Lung (tissue), 12 donors: Measurements from ENCODE around the gene LRP3. TPM values are rescaled to one million over a fixed set of nuclear protein-coding genes. Genes with fewer than 3 reads are reported as not detected.

Experiments
- ATAC-seq: fragments of 200-7000 bp; cut with Tn5 transposase; one replicate; pipeline ENCODE4 v1.9.1; 2020; ENCODE audit warnings: moderate number of reproducible peaks; ENCODE audit not compliant: insufficient read depth, low FRiP score
- DNase-seq, 3 donors: peaks; one replicate each; pipeline ENCODE4 v3.0.0-alpha.2; 2013 to 2017
- H3K27ac ChIP-seq, 2 donors: one replicate each; pipeline ENCODE4 v1.5.1; 2013; ENCODE audit warnings: mild to moderate bottlenecking in 2 of 2, moderate library complexity in 2 of 2, control low read depth in 1 of 2, inconsistent platforms in 1 of 2, low read depth in 1 of 2, low read length in 1 of 2
- H3K27me3 ChIP-seq, 3 donors: one replicate each; pipeline ENCODE4 v1.5.1; 2013; ENCODE audit warnings: low read length in 2 of 3; ENCODE audit not compliant: control insufficient read depth in 3 of 3, insufficient read depth in 3 of 3
- H3K36me3 ChIP-seq, 4 donors: one replicate each; pipeline ENCODE4 v1.5.1; 2013; ENCODE audit warnings: low read length in 4 of 4, mild to moderate bottlenecking in 1 of 4, moderate library complexity in 1 of 4; ENCODE audit not compliant: control insufficient read depth in 4 of 4, insufficient read depth in 4 of 4
- H3K4me1 ChIP-seq, 5 donors: one replicate each; pipeline ENCODE4 v1.5.1; 2013; ENCODE audit warnings: low read length in 5 of 5, mild to moderate bottlenecking in 2 of 5, moderate library complexity in 1 of 5; ENCODE audit not compliant: control insufficient read depth in 5 of 5, insufficient read depth in 5 of 5
- H3K4me3 ChIP-seq: one replicate; pipeline ENCODE4 v1.5.1; 2013; ENCODE audit warnings: mild to moderate bottlenecking, control low read depth, moderate library complexity
- H3K9ac ChIP-seq, 2 donors: one replicate each; pipeline ENCODE4 v1.5.1; 2013; ENCODE audit warnings: low read length in 2 of 2, control low read depth in 1 of 2; ENCODE audit not compliant: insufficient read depth in 1 of 2
- H3K9me3 ChIP-seq, 4 donors: one replicate each; pipeline ENCODE4 v1.5.1; 2013; ENCODE audit warnings: low read length in 3 of 4, mild to moderate bottlenecking in 1 of 4, moderate library complexity in 1 of 4; ENCODE audit not compliant: control insufficient read depth in 4 of 4, insufficient read depth in 3 of 4
- CTCF ChIP-seq: IDR thresholded peaks from 2 replicates; pipeline ENCODE4 v1.5.1; 2012; ENCODE audit warnings: mild to moderate bottlenecking; ENCODE audit errors: control extremely low read depth, extremely low read depth
- WGBS, 2 donors: extraction: QIAGEN DNeasy Blood & Tissue Kit; methylation state at CpG; one replicate each; pipeline ENCODE4 v1.1.7; 2013; 5-methylcytosine and 5-hydroxymethylcytosine counted together
- polyA plus RNA-seq, 2 donors: library from polyadenylated mRNA; stranded (reverse); fragments of 200-250 nt; gene quantifications; one replicate each; pipeline ENCODE4 v1.2.1, GENCODE V29; 2013
- total RNA-seq, 2 donors: library from RNA; depleted of rRNA in 1 of 2; stranded (reverse); fragments of >200 nt in 1 of 2; gene quantifications; one replicate each; pipeline ENCODE4 v1.2.1, GENCODE V29; 2014 to 2021
- donor health status: control.
- donor health status: control.
- donor health status: Bipolar disorder and iron deficiency.
- donor health status: healthy.
- donor health status: DM: yes; HTN: yes; CAD: no.

LRP3 gene
- total and polyA plus RNA-seq, 4 donors = 10.6 to 18.2 (median 14.6) TPM

- Histone ChIP-seq H3K27me3 (no peaks in the 10 kb centered on the region), H3K9me3 (no peaks in the 10 kb centered on the region), H3K9ac (no peak overlapping the region), H3K4me3 (no peak overlapping the region), H3K27ac (no peak overlapping the region), H3K36me3 (no peaks in the 10 kb centered on the region), H3K4me1 (peaks cover 0 to 5% (median 0%) of the 10 kb centered on the region in 5 donors)
- TF ChIP-seq CTCF = no peak
- DNase-seq (no peak), ATAC-seq (no peak)
- 66 to 72% methylated on average over 5 of the region's 5 CpGs for WGBS, 2 donors
Observed at GRCh38 chr19:33156334-33156733, 37.8 kb upstream of the LRP3 start.

GRCh38 chr19:33157906-33158305, 36.2 kb upstream of the LRP3 start:
- H3K4me3 ChIP-seq = no peak overlapping the region
- no peak overlapping the region for H3K9ac ChIP-seq
- no peak overlapping the region for H3K27ac ChIP-seq
- 42 to 44% methylated on average over 3 of the region's 3 CpGs for WGBS, 2 donors
- no peaks in the 10 kb centered on the region for H3K9me3 ChIP-seq
- no peak for TF ChIP-seq CTCF
- H3K27me3 ChIP-seq = no peaks in the 10 kb centered on the region
- peaks cover 0 to 5% (median 0%) of the 10 kb centered on the region in 5 donors for H3K4me1 ChIP-seq
- no peaks in the 10 kb centered on the region for H3K36me3 ChIP-seq
- no peak for ATAC-seq
- no peak for DNase-seq

GRCh38 chr19:33158365-33158764, 35.8 kb upstream of the LRP3 start:
- Histone ChIP-seq H3K4me1 (peaks cover 0 to 5% (median 0%) of the 10 kb centered on the region in 5 donors), H3K27me3 (no peaks in the 10 kb centered on the region), H3K9me3 (no peaks in the 10 kb centered on the region), H3K4me3 (no peak overlapping the region), H3K9ac (no peak overlapping the region), H3K36me3 (no peaks in the 10 kb centered on the region), H3K27ac (no peak overlapping the region)
- TF ChIP-seq CTCF = no peak
- DNase-seq (no peak), ATAC-seq (no peak)
- WGBS, 2 donors = 85 to 87% methylated on average over 6 of the region's 6 CpGs

- no peak for TF ChIP-seq CTCF
- no peak for ATAC-seq
- WGBS, 2 donors = 97 to 99% methylated on average over 4 of the region's 4 CpGs
Observed at GRCh38 chr19:33159149-33159548, 35.0 kb upstream of the LRP3 start.

More at GRCh38 chr19:33159149-33159548, 35.0 kb upstream of the LRP3 start:
- Histone ChIP-seq H3K27ac (no peak overlapping the region), H3K9me3 (no peaks in the 10 kb centered on the region), H3K4me3 (no peak overlapping the region), H3K27me3 (no peaks in the 10 kb centered on the region), H3K36me3 (no peaks in the 10 kb centered on the region), H3K9ac (no peak overlapping the region), H3K4me1 (peaks cover 0 to 5% (median 0%) of the 10 kb centered on the region in 5 donors)
- DNase-seq = no peak
